ENCODE data around the gene SLC34A1. TPM values are rescaled to one million over a fixed set of nuclear protein-coding genes. Genes with fewer than 3 reads are reported as not detected.
"Not testable (repeated sequence)": the region's sequence is repeated elsewhere in the genome, so short reads cannot be mapped to it uniquely, and the experiment has no call there.

Gene SLC34A1
- total RNA-seq, 1 donor from 2014 or later: 0.07 TPM

DNA sequence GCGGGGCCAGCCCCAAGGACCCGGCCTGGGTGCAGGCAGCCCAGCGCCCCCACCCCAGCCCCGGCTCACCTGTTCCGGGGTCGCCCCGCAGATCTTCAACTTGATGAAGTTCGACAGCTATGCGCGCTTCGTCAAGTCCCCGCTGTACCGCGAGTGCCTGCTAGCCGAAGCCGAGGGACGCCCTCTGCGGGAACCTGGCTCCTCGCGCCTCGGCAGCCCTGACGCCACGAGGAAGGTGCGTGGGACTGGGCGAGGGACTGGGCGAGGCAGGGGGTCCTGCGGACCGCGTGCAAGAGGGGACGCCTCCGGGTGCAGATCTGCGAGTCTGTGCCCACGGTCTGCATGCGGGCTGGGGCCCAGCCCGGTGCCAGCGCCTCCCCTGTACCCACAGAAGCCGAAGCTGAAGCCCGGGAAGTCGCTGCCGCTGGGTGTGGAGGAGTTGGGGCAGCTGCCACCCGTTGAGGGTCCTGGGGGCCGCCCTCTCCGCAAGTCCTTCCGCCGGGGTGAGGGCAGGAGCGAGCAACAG, 16.8 kb upstream of the SLC34A1 start:
- intact Hi-C loops (cut with micrococcal nuclease): no loop called here

DNA sequence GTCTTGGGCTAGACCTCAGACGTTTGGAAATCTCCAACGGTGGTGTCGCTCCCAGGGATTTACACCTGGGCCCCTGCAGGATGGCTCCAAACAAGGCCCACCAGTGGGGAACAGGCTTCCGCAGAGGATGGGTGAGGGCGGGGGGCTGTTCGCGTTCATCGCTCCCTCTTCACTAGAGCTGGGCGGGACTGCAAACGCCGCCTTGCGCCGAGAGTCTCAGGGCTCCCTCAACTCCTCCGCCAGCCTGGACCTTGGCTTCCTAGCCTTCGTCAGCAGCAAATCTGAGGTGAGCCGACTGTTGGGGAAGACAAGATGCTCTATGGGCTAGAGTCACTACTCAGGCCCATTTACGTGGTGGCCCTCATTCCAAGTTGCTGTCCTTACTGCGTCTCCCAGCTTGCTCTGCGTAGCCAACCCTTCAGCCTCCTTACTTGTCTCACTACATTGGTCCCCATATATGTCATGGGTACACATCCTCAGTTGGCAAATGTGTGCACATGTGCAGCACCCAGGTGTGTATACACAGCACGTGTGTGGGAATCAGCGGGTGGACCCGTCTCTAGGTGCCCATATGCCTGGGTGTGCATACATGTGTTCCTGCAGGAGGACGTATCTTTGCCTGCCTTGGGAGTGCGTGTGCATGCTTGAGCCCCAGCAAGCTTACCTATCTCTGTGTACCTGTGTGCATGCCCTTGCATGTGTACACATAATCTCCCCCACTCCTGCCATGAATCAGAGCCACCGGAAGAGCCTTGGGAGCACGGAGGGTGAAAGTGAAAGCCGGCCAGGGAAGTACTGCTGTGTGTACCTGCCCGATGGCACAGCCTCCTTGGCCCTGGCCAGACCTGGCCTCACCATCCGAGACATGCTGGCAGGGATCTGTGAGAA, 16.0 kb upstream of the SLC34A1 start:
- intact Hi-C loops (cut with micrococcal nuclease): no loop called here

DNA sequence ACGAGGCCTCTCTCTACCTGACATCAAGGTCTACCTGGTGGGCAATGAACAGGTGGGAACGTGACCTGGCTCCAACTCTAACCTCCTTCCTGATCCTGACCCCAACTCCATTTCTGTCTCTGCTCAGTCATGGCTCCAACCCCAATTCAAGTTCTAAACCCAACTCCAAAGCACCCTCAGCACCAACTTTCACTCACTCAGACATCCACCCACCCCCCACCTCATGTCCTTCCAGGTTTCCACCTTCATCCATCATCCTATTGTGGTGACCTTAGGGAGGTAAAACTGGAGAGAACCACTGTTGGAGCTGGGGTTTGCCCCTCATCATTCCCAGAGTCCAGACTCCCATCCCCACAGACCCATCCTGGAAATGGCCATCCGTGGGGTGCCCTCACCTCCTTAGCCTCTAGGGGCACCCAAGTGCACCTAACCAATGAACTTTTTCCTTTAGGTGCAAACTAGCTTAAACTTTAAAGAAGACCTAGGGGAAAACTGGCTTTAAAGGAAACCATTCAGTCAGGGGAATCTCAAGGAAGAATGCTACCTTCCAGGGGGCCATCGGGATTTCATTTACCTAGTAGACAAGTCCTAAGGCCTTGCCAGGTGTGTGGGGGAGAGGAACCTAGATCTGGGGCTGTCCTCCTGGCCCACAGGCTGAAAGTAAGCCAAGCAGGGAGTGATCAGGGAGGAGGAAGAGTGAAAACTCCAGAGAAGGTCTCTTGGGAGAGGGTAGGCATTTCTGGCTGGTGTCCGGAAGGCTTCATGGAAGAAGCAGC, 15.2 kb upstream of the SLC34A1 start:
- intact Hi-C loops (cut with micrococcal nuclease): no loop called here

DNA sequence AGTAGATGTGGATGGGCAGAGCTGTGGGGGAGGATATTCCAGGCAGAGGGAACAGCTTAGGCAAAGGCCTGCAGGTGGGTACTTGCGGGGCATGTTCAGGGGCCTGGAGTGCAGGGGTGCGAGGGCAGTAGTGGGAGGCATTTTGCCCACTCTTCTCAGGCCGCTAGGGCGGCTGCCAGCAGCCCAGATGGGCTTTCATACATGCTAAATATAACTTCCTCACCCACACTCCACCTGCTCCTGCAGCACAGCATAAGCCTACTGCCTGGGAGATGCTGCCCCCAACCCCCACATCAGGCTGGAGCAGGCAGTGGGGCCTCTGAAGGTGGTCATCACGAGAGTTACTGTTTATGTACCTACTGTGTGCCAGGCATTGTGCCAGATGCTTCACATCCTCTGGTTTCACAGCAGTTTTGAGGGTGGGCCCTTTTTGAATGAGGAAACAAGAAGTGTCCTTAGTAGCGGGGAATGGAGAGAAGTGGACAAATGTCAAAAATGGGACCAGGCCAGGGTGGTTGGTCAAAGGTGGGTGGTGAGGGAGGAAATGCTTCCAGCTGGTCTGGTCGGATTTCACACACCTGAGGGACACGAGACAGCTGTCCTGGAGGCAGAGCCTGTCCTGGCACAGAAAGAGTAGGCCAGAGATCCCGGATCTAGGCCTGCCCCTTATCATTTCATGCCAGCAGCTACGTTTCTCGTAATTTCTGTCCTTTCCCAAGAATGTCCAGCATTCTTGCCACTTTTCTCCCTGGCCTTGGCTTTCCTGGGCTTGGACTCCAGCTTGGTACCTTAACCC, 14.4 kb upstream of the SLC34A1 start:
- intact Hi-C loops (cut with micrococcal nuclease): no loop called here

DNA sequence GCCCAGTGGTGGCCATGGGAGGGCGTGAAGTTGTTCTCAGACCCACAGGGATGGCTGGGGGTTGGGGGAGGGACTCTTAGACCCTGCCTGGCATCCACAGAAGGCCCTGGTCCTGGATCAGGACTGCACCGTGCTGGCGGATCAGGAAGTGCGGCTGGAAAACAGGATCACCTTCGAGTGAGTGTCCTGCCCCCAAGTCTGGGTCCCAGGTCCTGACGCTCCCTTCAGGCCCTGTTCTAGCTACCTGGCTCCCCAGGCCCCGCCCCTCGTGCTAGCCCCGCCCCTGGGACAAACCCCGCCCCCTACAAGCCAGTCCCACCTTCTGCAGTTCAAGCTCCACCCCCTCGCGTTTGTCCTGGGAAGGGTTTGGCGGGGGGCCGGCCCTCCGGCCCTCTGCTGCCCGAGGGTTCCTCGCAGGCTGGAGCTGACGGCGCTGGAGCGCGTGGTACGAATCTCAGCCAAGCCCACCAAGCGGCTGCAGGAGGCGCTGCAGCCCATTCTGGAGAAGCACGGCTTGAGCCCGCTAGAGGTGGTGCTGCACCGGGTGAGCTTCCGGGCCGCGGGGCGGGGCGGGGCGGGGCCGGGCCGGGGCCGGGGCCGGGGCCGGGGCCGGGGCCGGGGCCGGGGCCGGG, 13.6 kb upstream of the SLC34A1 start:
- intact Hi-C loops (cut with micrococcal nuclease): no loop called here

DNA sequence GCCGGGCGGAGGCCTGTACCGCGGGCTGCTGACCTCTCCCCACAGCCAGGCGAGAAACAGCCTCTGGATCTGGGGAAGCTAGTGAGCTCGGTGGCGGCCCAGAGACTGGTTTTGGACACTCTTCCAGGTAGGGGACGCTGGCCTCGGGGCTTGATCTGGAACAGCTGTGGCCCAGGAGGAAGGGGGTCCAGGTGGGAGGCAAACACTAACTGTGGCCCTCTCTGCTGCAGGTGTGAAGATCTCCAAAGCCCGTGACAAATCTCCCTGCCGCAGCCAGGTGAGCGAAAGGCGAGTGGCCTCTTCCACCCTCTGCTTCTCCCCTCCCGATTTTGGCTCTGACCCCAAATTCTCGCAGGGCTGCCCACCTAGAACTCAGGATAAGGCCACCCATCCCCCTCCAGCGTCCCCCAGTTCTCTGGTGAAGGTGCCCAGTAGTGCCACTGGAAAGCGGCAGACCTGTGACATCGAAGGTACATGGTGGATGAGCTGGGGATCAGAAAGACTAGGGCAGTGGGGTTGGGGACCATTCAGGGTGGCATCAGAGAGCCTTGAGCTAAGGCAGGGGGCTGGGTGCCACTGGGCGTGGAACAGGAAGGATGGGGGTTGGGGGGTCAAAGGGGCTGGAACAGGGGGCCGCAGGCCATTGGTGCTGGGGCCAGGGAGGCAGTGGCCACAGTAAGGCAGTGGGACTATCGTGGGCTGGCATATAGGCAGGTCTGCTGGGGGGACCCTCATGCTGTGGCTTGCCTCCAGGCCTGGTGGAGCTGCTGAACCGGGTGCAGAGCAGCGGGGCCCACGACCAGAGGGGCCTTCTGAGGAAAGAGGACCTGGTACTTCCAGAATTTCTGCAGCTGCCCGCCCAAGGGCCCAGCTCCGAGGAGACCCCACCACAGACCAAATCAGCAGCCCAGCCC, 12.9 kb upstream of the SLC34A1 start:
- intact Hi-C loops (cut with micrococcal nuclease): no loop called here

DNA sequence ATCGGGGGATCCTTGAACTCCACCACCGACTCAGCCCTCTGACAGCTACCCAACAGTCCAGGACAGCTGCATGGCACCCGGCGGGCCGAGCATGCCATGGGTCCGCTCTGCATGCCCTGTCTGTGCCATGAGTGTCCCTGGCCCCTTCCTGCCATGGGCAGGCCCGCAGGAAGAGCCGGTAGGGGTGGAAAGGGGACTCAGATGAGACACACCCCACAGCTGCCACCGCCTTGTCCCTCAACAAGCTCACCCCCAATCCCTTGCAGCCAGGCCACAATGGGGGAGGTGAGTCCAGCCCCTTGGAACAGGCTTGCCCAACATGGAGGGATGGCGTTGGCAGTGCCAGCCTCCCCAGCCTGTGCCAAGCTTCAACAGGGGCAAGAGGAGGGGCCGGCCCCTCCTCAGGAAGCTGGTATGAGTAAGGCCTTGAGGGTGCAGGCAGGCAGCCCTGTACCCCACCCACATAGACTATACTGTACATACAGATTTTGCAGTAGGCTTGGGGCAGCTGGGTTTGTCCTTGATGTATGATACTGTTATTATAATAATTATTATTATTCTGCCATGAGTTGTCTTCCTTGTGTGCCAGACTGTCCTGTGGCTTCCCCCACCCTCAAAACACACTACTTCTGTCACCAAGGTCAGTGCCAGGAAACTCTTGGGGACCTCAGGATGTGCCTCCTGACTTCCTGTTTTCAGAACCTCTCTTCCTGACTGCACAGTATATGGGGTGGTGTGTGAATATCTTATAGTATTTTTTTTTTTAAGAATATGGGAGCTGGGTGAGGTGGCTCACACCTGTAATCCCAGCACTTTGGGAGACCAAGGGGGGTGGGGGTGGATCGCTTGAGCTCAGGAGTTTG, 12.0 kb upstream of the SLC34A1 start:
- intact Hi-C loops (cut with micrococcal nuclease): no loop called here

DNA sequence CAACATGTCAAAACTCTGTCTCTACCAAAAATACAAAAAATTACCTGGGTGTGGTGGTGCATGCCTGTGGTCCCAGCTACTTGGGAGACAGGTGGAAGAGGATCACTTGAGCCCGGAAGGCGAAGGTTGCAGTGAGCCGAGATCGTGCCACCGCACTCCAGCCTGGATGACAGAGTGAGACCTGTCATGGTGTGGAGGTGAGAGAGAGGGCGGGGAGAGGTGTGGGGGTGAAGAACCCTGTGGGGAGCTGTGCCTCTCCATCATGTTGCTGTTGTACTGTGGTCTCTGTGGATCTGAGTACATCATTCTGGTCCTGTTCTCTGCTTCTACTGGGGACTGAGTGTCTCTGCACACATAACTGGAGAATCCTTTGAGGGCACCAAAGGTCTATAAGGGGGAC, 11.3 kb upstream of the SLC34A1 start:
- intact Hi-C loops (cut with micrococcal nuclease): no loop called here

DNA sequence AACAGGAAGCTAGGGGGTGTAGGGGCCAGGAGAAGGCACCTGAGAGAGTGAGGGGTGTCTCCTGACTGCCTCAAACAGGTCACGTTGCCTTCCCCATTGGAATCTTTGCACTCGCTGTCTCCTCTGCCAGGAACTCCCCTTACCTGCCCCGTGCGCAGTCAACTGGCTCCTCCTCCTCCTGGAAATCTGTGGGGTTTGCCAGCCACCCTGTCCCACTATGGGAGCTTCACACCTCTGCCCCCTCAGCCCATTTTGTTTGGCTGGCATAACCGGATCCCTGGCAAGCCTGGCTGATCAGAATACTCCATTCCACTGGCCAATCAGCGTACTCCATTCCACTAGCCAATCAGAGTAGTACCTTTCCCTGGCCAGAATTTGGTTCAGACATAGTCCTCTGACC, 10.4 kb upstream of the SLC34A1 start:
- intact Hi-C loops (cut with micrococcal nuclease): no loop called here

DNA sequence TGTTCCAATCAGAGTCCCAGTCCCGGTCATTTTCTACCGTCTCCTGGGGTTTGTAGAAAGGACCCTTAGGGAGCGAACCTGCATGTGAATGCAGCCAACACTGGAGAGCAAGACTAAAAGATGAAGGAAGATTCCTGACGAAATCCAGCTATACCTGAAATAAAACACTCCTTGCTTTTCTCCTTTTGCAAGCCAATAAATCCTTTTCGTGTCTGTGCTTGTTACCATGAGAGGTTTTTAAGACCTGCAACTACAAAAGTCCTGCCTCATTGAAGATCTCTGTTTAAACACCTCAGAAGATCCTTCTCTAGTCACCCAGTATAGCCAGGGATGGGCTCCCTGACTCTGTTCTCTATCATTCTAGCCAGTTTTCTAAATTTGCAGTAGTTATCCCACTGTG, 10.0 kb upstream of the SLC34A1 start:
- intact Hi-C loops (cut with micrococcal nuclease): no loop called here

DNA sequence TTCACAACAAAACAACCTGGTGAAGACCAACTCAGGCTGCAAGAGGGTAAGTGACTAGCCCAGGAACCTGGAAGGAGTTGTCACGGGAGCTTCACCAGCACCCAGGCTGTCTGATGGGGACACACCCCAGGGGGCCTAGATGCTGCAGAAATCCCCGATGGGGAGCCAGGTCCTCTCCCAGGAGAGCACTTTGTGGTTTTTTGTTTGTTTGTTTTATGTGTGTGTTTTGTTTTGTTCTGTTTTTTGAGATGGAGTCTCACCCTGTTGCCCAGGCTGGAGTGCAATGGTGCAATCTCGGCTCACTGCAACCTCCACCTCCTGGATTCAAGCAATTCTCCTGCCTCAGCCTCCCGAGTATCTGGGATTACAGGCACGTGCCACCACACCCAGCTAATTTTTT, 8.7 kb upstream of the SLC34A1 start:
- intact Hi-C loops (cut with micrococcal nuclease): not testable (repeated sequence)

DNA sequence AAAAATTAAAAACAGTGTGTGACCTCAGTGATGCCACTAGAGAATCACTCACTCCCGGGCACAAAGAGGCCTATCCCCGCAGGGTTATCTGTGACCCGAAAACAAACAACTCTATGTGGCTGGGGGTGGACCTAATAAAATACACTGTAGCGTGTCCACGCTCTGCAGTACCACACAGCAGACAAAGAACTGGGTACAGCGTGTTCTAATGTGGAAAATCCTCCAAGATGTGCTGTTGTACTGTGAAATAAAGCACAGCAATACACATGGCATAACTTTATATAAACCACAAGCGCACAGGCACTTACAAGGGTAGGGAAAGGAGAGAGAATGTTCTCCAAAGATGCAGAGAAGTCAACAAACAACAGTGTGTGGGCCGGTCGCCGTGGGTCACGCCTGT, 8.1 kb upstream of the SLC34A1 start:
- intact Hi-C loops (cut with micrococcal nuclease): no loop called here

DNA sequence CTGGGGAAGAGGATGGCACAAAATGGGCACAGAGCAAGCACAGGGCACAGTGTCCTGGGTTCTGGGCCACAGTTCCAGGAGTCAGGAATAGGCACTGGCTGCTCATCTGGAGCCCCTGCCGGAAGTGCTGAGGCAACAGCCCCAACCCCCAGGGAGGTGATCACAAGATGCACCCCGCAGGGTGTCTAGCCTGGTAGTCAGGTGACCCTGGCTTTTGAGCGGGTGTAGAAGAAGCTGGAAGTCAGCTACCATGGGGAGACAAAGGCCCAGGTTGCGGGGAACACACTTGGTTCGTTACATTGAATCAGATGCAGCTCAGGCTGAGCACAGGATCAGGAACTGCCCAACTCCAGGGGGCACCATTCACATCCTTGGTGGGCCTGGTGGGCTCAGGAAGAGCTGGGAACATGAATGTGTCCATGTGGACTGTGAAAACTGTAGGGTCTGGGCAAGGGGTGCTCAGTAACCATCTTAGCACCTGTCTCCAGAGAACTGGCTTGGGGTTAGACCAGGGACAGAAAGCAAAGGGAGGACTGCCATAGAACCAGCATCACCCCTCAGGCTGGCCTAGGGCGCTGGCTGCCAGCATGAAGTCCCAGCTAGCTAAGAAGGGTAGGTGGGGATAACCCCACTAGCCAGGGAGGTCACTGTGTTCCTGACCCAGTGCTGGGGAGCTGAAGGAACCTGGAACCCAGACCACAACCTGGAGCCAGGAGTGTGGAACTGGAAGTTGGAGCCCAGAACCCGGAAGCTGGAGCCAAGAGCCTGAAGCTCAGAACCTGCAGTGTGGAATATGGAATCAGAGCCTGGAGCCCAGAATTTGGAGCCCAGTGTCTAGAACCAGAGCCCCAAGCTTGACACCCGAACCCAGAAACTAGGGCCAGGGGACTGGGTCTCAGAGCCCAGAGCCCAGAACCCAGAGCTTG, 6.1 kb upstream of the SLC34A1 start:
- intact Hi-C loops (cut with micrococcal nuclease): no loop called here

DNA sequence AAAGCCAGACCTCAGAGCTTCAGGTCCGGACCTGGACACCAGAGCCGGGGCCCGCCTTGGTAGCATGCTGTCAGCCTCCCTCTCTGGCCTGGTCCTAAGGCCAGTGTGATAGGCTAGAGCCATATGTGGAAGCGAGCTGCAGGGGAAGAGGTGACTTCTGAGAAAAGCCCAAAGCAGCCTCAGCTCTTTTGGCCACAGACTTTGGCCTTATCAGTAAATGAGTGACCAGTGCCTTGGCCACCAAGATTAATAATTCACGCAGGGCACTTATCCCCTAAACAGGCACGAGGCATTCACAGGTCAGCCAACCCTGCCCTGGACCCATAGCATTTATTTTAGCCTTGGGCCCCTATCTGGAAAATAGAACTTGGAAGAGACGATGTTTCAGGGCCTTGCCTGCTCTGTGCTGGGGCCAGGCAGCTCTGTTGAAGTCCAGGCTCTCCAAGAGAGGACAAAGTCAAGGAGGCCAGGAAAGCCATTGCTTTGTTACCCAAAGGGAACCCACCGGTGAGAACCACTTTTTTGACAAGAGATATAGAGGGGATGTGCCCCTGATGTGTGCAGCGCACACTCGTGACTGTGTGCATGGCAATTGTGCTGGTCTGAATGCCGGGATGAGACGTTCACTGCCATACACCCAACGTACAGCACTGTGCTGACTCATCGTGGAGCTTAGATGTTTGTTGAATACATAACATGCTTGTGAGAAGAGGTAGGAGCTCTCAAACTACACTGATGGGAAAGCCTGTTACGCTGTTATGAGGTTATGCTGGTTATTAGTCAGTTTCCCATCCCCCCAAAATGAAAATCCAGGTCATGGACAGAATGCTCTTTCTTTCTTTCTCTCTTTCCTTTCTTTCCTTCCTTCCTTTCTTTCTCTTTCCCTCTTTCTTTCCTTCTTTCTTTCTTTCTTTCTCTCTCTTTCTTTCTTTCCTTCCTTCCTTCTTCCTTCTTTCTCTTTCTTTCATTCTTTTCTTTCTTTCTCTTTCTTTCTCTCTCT, 5.0 kb upstream of the SLC34A1 start:
- intact Hi-C loops (cut with micrococcal nuclease): no loop called here

DNA sequence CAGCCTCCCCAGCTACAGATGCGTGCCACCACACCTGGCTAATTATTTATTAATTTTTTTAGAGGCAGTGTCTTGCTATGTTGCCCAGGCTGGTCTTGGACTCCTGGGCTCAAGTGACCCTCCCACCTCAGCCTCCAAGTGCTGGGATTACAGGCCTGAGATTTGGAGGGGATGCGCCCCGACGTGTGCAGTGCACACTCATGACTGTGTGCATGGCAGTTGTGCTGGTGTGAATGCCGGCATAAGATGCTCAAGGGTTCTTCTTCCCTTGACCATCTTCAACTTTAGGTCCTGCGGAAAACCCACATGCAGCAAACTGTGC, 3.5 kb upstream of the SLC34A1 start:
- intact Hi-C loops (cut with micrococcal nuclease): no loop called here

DNA sequence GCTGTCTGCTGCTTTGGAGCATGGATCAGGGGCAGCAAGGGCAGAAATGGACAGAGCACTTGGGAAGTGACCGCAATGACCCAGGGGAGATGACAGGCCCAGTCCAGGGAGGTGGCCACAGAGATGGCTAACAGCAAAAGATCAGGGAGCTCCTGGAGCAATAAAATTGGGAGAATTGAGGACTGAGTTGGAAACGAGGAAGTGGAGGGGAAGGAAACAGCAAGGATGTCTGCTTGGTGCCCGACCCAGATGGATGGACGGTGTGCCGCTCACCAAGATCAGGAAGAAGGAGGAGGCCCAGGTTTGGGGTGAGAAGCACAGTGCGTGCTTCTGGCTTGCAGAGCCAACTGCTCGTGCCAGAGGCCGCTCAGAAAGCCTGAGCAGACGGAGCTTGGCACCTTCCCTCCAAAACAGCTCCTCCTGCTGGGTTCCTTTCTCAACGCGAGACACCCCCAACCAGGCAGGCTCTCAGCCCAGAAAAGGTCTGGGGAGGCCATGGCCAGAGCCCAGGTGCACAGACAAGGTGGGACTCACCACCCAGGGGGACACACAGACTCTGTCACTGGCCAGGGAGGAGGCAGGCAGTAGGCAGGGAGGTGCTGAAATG, 1.7 kb upstream of the SLC34A1 start:
- intact Hi-C loops (cut with micrococcal nuclease): loop anchor here (1.0 kb wide), 1 partner anchor 64 kb away; no protein-coding TSS in a partner anchor

Measured in T-helper 2 cell treated with Interferon-gamma antibody and Interleukin-4, amounts not matched to agents 100 ng/mL and 5 ng/mL, for 36 hours (primary cell).